ENCODE results near the gene ARHGEF12. TPM values are rescaled to one million over a fixed set of nuclear protein-coding genes. Genes with fewer than 3 reads are reported as not detected.

Gene ARHGEF12
- total RNA-seq, 1 donor from 2014 or later = 62.7 TPM

DNA sequence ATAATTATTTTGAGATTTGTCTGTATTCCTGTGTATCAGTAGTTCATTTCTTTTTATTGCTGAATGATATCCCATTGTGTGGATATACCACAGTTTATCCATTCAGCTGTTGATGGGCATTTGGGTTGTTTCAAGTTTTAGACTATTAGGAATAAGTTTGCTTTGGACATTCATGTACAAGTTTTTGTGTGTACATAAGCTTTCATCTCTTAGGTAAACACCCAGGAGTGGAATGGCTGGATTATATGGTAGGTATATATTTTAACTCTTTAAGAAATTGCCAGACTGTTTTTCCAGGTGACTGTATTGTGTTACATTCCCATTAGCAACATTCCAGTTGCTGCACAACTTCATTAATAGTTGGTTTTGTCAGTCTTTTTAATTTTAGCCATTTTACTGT lies 52.0 kb downstream of the ARHGEF12 start:
- no peak for ATAC-seq

DNA sequence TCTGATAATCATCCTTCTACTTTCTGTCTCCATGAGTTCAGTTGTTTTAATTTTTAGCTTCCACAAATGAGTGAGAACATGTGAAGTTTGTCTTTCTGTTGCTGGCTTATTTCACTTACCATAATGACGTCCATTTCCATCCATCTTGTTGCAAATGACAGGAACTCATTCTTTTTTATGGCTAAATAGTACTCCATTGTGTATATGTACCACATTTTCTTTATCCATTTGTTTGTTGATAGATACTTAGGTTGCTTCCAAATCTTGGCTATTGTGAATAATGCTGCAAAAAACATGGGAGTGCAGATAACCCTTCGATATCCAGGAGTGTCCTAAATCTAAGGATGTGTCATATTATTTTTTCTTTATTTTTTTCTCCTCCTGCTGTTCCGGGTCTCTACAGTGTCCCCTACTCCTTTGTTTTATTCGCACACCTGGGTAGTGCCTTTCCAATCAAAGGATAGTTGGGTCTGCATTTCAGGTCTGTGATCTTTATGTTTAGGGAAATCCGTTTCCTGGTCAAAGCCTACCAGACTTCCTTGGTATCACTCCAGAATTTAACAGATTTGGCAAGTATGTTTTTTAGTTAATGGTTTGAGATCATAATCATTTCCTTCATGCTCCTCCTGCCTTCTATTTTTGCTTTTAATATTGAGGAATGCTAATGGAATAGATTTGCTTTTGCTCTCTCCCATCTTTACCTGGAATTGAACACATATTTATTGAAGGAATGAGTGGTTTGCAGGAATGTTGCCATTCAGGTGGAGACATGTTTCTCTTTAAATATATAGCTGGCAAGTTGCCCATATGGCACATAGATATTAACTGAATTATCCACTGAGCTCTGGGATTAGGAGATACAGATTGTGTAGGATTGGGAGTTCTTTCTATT lies 53.7 kb downstream of the ARHGEF12 start:
- no peak for ATAC-seq

DNA sequence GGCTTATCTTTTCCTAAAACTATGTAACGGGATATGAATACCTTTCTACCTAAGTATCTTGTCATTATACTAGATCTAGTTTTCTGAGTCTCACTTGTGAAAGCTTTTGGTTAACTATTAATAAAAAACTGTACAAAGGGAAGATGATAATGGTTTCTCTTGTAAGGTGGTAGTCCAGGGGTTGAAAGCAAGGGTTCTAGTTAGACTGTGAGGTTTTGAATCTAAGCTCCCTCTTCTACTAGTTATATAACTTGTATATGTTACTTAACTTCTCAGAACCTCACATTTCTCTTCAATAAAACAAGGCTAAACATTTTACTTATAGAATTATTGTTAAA lies 54.3 kb downstream of the ARHGEF12 start:
- ATAC-seq = no peak

DNA sequence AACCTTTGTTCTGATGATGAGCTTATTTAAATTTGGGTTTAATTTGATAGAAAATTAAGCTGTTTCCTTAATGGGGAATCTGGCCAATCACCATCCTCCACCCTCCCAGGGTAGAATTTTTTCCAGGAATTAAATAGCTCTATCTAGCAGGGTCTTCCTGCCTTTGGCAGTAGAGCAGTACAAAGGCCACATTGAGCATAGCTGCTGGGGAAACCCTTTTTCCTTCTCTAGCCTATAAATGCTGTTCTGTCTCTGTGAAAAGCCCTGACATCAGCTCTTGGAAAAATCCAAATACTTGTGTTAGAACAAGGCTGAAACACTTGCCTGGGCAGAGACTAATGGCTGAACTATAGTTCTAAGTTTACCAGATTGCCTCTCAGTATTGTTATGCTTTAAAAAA lies 55.1 kb downstream of the ARHGEF12 start:
- ATAC-seq = no peak

DNA sequence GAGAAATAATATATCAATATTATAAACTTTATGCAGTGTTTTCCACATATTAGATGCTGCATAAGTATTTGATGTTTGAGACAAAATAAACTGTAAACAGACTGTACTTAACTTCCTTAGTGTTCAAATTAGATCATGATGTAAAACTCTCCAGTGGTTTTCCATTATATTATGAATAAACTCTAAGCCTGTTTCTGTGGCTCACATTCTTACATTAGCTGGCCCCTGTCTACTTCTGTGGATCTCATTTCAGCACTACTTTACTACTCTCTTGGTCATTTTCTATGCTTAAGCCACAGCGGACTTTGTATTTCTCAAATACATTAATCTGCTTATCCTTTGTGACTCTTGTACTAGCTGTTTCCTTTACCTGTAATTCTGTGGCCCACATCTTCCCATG lies 55.6 kb downstream of the ARHGEF12 start:
- ATAC-seq = no peak

DNA sequence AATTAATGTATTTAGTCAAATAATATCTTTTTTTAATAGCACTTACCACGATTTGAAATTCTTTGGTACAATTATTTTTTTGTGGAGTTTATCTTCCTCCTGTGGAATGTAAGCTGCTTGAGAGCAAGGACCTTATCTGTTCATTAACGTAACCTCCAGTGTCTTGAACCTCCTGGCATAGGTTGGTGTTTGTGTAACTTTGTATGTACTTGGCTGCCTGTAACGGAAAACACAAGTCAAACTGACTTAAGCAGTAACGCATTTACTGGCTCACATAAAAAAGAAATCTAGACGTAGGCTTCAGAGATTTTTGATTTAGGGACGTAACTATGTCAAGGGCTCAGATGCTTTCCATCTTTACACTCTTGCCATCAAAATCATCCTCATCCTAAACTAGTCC lies 56.1 kb downstream of the ARHGEF12 start:
- ATAC-seq = no peak

DNA sequence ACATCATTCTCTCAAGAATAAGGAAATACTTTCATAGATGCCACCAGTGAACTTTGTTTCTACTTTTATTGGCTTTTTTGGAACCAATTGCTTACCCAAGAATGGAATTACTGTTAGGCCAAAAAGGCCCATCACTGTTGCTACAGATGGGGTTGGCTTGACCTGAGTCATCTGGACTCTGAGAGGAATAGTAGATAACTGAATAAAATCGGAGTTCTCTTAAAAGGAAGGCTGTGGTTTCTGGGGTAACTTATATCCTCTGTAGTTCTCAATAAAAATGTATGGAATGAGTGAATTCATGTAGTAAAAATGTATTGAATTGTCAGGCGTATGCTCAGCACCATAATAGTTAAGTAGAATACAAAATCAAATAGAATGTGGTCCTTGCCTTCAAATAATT lies 56.6 kb downstream of the ARHGEF12 start:
- ATAC-seq = no peak

DNA sequence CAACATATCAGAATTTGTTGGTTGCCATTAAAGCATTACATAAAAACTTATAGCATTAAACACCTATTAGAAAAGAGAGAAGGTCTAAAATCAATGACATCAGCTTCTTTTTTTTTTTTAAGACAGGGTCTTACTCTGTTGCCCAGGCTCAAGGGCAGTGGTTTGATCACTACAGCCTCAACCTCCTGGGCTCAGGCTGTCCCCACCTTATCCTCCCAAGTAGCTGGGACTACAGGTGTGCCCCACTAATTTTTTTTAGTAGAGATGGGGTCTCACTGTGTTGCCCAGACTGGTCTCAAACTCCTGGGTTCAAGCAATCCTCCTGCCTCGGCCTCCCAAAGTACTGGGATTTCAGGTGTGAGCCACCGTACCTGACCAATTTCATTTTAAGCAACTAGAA lies 57.9 kb downstream of the ARHGEF12 start:
- ATAC-seq = no peak

DNA sequence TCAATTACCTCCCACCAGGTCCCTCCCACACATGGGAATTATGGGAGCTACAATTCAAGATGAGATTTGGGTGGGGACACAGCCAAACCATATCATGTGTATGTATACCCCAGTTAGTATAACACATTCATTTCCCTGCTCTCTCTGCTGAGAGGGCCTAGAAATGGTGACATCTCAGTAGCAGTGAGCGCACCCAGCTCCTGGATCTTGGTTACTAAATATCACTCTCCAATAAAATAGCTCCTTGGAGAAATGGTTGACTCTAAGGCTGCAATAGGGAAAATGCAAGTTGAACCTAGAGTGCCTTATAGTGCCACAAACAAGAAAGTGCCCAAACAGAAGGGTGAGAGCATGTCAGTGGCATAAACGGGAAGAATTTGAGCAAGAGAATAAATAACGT lies 59.6 kb downstream of the ARHGEF12 start:
- no peak for ATAC-seq

DNA sequence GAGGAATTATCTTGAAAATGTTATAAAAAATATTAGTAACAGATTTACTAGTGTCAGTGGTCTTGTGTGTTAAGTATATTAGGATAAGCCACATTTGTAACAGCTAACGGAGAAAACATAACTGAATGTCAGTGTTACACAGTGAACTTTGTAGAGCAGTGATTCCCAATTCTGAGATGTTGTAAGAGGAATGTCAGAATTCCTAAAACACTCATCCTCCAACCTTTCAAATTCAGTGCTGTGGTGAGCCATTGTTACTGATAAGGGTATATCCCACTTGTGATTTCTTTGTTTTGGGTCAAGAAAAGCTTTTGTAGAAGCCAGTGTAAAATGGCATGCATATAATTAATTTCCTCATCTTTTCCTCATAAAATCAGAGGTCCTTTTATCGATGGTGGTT lies 61.9 kb downstream of the ARHGEF12 start:
- no peak for ATAC-seq

DNA sequence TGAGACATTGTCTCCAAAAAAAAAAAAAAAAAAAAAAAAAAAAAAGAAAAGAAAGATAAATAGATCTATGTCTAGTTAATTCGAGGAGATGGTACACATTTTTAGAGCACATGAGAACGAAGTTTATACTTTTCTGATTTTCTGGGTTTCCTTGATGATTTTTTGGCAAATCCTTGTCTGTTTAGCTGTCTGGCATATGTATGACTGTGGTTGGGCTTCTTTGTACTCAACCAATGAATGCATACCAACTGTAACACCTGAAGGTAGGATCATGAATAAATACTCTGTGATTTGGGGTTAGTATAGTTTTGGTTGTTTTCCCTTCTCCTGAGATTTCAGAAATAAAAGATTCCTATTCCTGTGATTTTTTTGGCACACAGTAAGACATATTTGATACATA lies 63.1 kb downstream of the ARHGEF12 start:
- ATAC-seq = peak; percentile 43

DNA sequence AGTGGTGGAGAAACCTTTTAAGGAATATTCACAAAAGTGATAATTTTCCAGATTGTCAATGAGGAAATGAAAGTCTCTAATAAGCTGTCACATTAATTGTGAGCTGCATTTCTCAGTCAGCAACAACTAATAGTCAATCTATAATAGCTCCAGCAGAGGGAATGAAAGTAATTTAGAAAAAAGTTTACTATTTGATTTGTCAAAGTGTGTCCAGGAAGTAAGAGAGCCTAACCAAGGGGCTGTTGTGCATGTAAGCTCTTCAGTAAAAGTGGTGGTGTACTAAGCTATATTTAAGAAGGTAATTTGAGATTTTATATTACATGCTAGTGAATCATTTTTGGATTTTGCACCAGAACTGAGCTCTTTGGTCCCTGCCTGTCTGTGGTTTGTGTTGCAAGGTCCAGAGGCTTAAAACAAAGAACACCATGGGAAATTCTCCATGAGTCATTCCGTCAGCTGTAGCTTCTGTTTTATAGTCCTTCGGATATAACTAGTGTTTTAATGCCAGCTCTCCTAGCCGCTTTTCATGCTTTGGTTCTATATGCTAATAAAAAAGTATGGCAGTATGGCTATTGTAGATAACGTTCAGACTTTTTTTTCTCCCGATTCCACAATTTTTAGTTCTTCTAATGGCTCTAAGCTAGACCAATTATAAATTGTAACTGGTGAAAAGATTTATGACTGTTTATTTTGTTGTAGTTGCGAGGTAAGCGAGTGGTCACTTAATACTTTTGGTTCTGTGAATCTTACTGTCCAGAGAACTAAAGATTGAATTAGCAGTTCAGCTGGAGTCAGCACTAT lies 64.6 kb downstream of the ARHGEF12 start:
- ATAC-seq = peak; percentile 95

DNA sequence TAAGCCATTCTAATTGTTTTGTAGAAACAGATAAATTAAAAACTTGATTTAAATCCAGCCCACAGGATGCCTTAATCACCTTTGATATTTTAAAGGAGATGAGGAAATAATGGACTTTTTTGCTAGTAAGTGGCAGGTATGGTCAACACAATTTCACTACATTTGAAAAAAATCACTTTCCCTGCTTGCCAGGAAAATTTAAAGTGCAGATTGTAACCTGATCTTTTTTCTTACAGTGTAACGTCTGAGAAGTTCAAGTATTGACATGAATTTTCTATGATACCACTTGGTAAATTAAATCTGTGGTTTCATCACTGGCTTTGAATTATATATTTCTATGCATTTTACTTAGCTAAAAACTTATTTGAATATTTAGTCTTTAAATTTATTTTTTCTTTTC lies 65.3 kb downstream of the ARHGEF12 start:
- ATAC-seq = no peak

DNA sequence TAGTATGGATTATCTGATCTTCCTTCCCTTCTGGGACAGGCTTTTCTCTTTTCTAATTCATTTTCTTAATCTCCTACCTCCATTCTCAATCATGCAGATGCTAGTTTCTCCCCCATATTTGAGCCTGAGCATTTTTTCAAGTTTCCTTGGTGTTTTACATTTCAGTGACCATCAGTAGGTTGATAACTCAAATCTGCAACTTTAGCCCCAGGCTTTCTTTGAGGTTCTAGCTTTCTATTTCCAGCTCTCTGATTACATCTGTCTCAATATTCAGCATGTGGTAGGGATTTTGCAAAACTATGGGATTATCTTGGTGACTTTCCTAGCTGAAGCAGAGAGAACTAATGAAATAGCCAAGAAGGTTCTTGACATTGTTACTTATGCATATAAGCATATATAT lies 67.8 kb downstream of the ARHGEF12 start:
- no peak for ATAC-seq

DNA sequence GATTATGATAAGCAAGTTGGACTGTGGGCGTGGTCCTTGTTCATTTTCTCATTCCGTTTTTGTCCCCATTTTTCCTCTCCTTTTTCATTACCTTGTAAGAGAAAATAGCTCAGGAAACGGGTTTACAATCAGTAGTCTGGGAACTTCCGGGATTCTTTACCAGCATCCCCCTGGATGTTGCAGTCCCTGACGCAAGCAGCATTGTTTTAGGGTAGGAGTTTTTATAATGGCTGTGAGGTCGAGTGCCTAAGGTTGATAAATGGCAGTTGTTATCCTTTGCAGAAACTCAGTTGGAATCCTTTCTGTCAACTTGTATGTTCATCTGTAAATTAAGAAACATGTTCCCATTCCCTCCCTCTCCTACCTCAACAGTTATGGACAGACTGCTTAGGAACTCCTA lies 68.3 kb downstream of the ARHGEF12 start:
- no peak for ATAC-seq

DNA sequence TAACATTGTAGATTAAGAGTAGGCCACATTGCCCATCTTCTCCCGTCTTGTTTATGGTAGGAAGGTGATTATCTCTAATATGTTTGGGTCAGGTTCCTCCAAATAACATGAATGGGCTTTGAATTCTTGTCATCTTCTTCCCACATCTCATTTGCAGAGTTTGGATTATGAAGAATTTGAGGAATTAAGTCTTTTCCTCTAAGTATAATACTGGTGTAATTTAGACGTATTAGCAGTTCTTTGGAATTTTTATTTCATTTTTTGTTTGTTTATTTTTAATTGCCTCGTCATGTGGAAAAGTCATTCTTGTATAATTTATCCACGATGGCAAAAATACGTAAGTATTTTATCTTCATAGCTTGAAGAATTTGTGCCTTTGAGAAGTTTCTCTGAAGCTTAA lies 73.4 kb downstream of the ARHGEF12 start:
- no peak for ATAC-seq

DNA sequence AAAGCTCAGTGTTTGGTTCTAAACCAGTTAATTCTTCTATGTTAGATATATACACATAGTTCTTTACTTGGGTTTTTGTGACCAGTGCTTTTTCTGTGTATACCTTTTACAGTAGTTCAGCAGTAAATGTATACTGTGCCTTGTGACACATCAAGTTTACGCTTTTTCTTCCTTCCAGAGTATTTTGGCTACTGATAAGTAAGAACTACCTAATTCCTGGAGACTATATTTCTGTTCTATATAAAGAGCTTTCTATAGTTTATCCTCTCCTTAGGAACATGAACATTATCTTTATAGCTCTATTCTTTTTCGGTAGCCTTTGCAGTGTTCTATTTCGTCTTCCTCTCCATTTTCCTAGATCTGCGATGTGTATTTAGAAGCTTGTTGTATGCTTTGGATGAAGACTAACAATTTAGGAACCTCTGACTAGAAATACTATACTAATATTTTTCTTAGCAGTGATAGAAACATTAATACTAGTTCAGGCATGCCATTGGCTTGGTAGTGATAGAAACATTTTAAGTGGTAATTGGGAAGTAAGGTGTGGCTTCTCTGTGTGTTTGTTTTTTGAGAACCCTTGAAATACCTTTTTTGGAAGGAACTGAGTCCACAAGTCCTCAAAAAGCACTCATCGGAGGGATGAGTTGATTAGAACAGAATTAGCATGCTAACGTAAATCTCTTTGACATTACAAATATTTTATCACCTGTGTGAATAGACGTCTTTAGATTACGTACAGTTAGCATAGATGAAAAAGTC lies 74.6 kb downstream of the ARHGEF12 start:
- no peak for ATAC-seq

DNA sequence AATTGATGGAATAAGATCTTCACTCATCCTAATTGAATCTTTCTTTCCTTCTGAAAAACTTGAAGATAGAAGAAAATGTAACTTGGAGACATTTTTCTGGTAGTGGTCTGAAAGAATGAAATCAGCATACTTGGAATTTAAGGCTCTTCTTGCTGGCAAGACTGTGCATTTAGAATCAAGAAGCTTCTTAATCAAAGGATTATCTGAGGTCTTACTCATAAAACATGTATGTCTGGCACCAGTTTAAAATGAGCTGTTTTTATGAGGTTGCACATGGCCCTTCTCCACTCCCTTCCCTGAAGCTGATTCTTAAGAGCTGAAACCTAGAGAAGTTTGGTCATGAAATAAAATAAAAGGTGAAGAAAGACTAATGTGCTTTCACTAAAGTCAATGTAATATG lies 77.3 kb downstream of the ARHGEF12 start:
- ATAC-seq = peak; percentile 86

DNA sequence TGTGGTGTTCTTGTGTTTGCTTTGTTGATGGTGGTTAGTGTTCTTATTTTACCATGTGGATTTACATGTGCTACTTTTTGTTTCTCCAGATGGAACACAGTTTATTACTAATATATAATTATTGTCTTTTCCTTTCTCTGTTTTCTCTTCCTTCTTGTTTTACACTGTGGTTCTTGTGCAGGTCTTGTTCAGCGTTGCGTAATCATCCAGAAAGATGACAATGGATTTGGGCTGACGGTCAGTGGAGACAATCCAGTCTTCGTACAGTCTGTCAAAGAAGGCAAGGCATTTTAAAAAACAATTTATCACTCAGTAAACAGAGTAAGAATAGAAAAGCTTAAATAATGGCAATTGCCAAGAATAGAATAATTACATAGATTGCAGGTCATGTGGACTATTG lies 84.4 kb downstream of the ARHGEF12 start:
- no peak for ATAC-seq

DNA sequence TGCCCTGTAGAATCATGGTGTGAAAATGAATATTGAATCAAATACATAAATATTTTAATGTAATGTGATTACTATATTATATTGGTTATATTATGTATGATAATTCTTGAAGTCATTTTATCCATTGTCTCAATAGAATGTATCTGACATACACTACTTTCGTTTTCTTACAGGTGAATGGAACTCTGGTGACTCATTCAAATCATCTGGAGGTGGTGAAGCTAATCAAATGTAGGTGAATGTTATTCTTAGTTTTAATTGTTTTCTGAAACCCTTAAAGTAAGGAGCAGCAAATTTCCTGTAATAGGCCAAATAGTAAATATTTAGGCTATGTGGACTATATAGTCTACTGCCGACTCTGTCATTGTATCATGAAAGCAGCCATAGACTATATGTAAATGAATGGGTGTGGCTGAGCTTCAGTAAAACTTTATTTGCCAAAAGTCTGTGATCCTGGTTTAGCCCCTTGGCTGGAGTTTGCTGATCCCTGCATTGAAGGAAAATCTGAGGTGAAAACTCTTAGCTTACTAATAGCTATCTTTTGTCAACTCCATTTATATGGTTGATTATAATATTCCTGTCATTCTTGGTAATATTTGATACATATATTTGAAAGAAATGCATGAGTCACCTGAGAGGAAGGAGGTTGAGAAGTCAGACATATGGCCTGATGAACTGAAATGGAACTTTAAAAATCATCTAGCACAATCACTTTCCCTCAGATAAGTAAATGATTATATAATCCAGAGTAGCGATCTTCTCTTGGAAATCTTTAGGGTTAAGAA lies 88.2 kb downstream of the ARHGEF12 start:
- ATAC-seq = peak; percentile 57

DNA sequence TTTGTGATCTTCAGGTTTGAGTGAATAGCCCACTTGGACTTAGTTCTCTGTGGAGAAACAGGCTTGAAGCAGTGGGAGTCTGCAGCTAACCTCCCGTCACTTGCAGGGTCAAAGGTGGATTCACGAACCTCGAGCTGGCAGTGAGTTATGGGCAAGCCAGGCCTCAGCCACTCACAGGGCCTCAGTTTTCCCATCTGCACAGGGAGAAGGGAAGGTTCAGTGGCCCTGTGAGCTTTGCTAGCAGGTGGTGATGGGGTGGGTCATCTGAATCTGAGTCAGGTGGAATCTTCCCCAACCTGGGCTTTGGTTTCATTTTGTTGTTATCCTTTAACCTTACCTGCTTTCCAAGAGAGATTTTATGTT lies 88.7 kb downstream of the ARHGEF12 start:
- peak; percentile 17 for ATAC-seq

DNA sequence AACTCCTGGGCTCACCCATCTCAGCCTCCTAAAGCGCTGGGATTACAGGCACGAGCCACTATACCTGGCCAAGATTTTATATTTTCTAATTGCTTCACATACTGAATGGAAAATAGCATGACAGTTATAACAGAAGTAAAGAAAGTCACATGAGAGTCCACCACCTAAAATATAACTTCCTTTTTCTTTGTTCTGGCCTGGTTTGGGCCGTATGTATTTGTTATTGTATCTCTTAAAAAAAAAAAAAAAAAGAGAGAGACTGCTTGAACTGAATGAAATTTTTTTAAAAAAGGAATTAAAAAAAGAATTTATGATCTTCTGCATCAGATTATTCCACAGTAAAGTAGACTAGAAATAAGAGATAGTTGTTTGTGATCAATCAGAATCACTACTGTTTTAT lies 89.3 kb downstream of the ARHGEF12 start:
- no peak for ATAC-seq

DNA sequence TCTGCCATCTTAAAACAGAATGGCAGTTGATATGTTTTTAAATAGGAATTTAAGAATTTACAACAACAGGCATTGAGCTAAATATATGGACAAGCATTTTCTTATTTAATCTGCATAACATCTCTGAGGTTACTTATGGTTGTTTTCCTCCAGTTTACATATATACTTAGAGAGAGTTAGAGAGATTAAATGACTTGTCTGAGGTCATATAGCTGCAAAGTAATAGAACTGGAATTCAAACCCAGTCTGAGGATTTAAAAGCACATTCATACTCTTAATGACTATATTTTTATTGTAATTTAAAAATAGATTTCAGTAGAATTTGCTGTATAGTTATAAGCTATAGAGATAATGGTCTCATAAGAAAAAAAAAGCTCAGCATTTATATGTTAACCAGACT lies 93.9 kb downstream of the ARHGEF12 start:
- ATAC-seq = no peak

Data from esophagus mucosa (tissue), 1 donor.